ENCODE data around the gene SLC25A15.
"Not testable (repeated sequence)": the region's sequence is repeated elsewhere in the genome, so short reads cannot be mapped to it uniquely, and the experiment has no call there.

SLC25A15 gene

GRCh38 chr13:40813667-40814454, 24.4 kb downstream of the SLC25A15 start:
- no peak overlapping the region for H3K27ac Mint-ChIP-seq
- H3K27me3 Mint-ChIP-seq: no peaks in the 10 kb centered on the region
- H3K36me3 Mint-ChIP-seq: peaks cover 27% of the 10 kb centered on the region
- no peak for DNase-seq (ENCODE audit: low spot score in 2 of 2)
- H3K4me1 Mint-ChIP-seq: peaks cover 13% of the 10 kb centered on the region
- no peak for ATAC-seq (ENCODE audit: low read depth)
- H3K9me3 Mint-ChIP-seq: peaks cover 6% of the 10 kb centered on the region
- H3K4me3 Mint-ChIP-seq: no peak overlapping the region

- ATAC-seq (ENCODE audit: low read depth) (no peak), DNase-seq (ENCODE audit: low spot score in 2 of 2) (no peak)
- Mint-ChIP-seq H3K27ac (no peak overlapping the region), H3K4me1 (peaks cover 19% of the 10 kb centered on the region), H3K27me3 (no peaks in the 10 kb centered on the region), H3K4me3 (no peak overlapping the region), H3K36me3 (peaks cover 23% of the 10 kb centered on the region), H3K9me3 (peaks cover 6% of the 10 kb centered on the region)
Observed at GRCh38 chr13:40814803-40815202, 25.4 kb downstream of the SLC25A15 start.

GRCh38 chr13:40818926-40819325, 29.5 kb downstream of the SLC25A15 start:
- ATAC-seq (ENCODE audit: low read depth) (no peak), DNase-seq (ENCODE audit: low spot score in 2 of 2) (no peak)
- peaks cover 16% of the 10 kb centered on the region for H3K4me1 Mint-ChIP-seq
- H3K36me3 Mint-ChIP-seq: peaks cover 17% of the 10 kb centered on the region
- H3K4me3 Mint-ChIP-seq: no peak overlapping the region
- no peak overlapping the region for H3K27ac Mint-ChIP-seq
- no peaks in the 10 kb centered on the region for H3K27me3 Mint-ChIP-seq
- H3K9me3 Mint-ChIP-seq: peaks cover 6% of the 10 kb centered on the region

- no peak overlapping the region for H3K4me3 Mint-ChIP-seq
- no peak overlapping the region for H3K27ac Mint-ChIP-seq
- H3K27me3 Mint-ChIP-seq: no peaks in the 10 kb centered on the region
- H3K9me3 Mint-ChIP-seq: peaks cover 6% of the 10 kb centered on the region
- H3K4me1 Mint-ChIP-seq: peaks cover 16% of the 10 kb centered on the region
- ATAC-seq (ENCODE audit: low read depth) (peak; percentile 51), DNase-seq (ENCODE audit: low spot score in 2 of 2) (no peak)
- peaks cover 16% of the 10 kb centered on the region for H3K36me3 Mint-ChIP-seq
Observed at GRCh38 chr13:40819797-40820315, 30.4 kb downstream of the SLC25A15 start.

- H3K4me3 Mint-ChIP-seq; ATAC-seq (ENCODE audit: low read depth); DNase-seq (ENCODE audit: low spot score in 2 of 2); H3K9me3 Mint-ChIP-seq; H3K27ac Mint-ChIP-seq; H3K27me3 Mint-ChIP-seq; H3K4me1 Mint-ChIP-seq: not testable (repeated sequence)
- peaks cover 19% of the 10 kb centered on the region for H3K36me3 Mint-ChIP-seq
Observed at GRCh38 chr13:40839725-40840124, 50.3 kb downstream of the SLC25A15 start.

GRCh38 chr13:40840955-40841354, 51.5 kb downstream of the SLC25A15 start:
- not testable (repeated sequence) for H3K27me3 Mint-ChIP-seq; ATAC-seq (ENCODE audit: low read depth); DNase-seq (ENCODE audit: low spot score in 2 of 2); H3K4me3 Mint-ChIP-seq; H3K9me3 Mint-ChIP-seq; H3K4me1 Mint-ChIP-seq; H3K27ac Mint-ChIP-seq
- peaks cover 14% of the 10 kb centered on the region for H3K36me3 Mint-ChIP-seq

All from memory B cell (primary cell).